SU-DHL-6 (cell line): ENCODE data around the gene CMPK1.

Source experiments
- H2AFZ ChIP-seq: fragments of 200-600 bp; sonication (generic); 2 replicates; pipeline ENCODE4 v1.6.1; 2014; ENCODE audit warnings: low read depth, mild to moderate bottlenecking, moderate library complexity, mixed read lengths, antibody characterized with exemption, low read length; ENCODE audit not compliant: severe bottlenecking
- H3F3A ChIP-seq: fragments of 200-600 bp; shearing (Covaris generic); 2 replicates; pipeline ENCODE4 v1.6.0; 2016; ENCODE audit warnings: antibody characterized with exemption, mild to moderate bottlenecking; ENCODE audit not compliant: insufficient read depth
- H3K27ac ChIP-seq: fragments of 200-600 bp; sonication (generic); 2 replicates; pipeline ENCODE4 v1.5.1; 2016; ENCODE audit warnings: low read depth, mild to moderate bottlenecking, low read length, moderate library complexity, mixed read lengths
- H3K27me3 ChIP-seq: fragments of 200-600 bp; sonication (generic), shearing (Covaris generic); 2 replicates; pipeline ENCODE4 v1.6.0; 2014; ENCODE audit warnings: mild to moderate bottlenecking, low read length
- H3K36me3 ChIP-seq: fragments of 200-600 bp; sonication (generic); 2 replicates; pipeline ENCODE4 v1.6.1; 2014; ENCODE audit warnings: mild to moderate bottlenecking, low read length, mixed read lengths
- H3K4me2 ChIP-seq: fragments of 300-600, 200-600 bp; shearing (Covaris generic), sonication (generic); 2 replicates; pipeline ENCODE4 v1.6.0; 2014; ENCODE audit warnings: low read length, low read depth, mild to moderate bottlenecking; ENCODE audit not compliant: poor library complexity, severe bottlenecking
- H3K4me3 ChIP-seq: fragments of 200-600 bp; sonication (generic); 2 replicates; pipeline ENCODE4 v1.5.1; 2014; ENCODE audit warnings: antibody characterized with exemption, low read length, mild to moderate bottlenecking, mixed read lengths; ENCODE audit not compliant: insufficient read depth, poor library complexity, severe bottlenecking
- H3K79me2 ChIP-seq: fragments of 200-600 bp; sonication (generic); 2 replicates; pipeline ENCODE4 v1.6.1; 2014; ENCODE audit warnings: mild to moderate bottlenecking, low read length, moderate library complexity; ENCODE audit not compliant: insufficient read depth
- H3K9ac ChIP-seq: fragments of 200-600 bp; sonication (generic); 2 replicates; pipeline ENCODE4 v1.7.0; 2014; ENCODE audit warnings: mild to moderate bottlenecking, low read length
- H3K9me2 ChIP-seq: fragments of 200-600 bp; sonication (generic); replicated peaks from 2 replicates; pipeline ENCODE4 v1.6.1; 2014; ENCODE audit warnings: low read length; ENCODE audit not compliant: insufficient read depth
- H3K9me3 ChIP-seq: fragments of 200-600 bp; sonication (generic); 2 replicates; pipeline ENCODE4 v1.6.1; 2014; ENCODE audit warnings: low read length, mixed read lengths; ENCODE audit not compliant: insufficient read depth
- H4K20me1 ChIP-seq: fragments of 200-600 bp; sonication (generic); 2 replicates; pipeline ENCODE4 v1.6.1; 2014; ENCODE audit warnings: low read depth, mild to moderate bottlenecking, antibody characterized with exemption, low read length, moderate library complexity, mixed read lengths
- CTCF ChIP-seq: fragments of 200-600 bp; sonication (generic); IDR thresholded peaks from one replicate; pipeline ENCODE4 v1.5.1; 2017; ENCODE audit warnings: antibody characterized with exemption, mild to moderate bottlenecking, low read length, moderate library complexity; ENCODE audit not compliant: insufficient read depth, poor library complexity, severe bottlenecking
- EZH2phosphoT487 ChIP-seq: fragments of 200-600 bp; sonication (generic), shearing (Covaris generic); conservative IDR thresholded peaks from 2 replicates; pipeline ENCODE4 v1.6.1; 2018; ENCODE audit warnings: mild to moderate bottlenecking, antibody characterized with exemption, low read length, moderate library complexity, mixed read lengths

CMPK1 gene

GRCh38 chr1:47347735-47348134, 14.1 kb downstream of the CMPK1 start:
- H3K4me3 ChIP-seq: no peak overlapping the region

GRCh38 chr1:47348246-47348645, 14.7 kb downstream of the CMPK1 start:
- Histone ChIP-seq H3K9me2 (no peaks in the 10 kb centered on the region), H3K79me2 (peaks cover 84% of the 10 kb centered on the region), H3K4me3 (no peak overlapping the region)

More at GRCh38 chr1:47347735-47348134, 14.1 kb downstream of the CMPK1 start:
- TF ChIP-seq CTCF (no peak), EZH2phosphoT487 (no peak)
- Histone ChIP-seq H3K36me3 (no peaks in the 10 kb centered on the region), H3K27me3 (no peaks in the 10 kb centered on the region), H3K9me2 (no peaks in the 10 kb centered on the region), H4K20me1 (0 out of 2 replicates have a peak, but pooled peaks cover 2% of the 10 kb centered on the region), H3K9me3 (no peaks in the 10 kb centered on the region), H3F3A (no peaks in the 10 kb centered on the region), H3K9ac (no peak overlapping the region), H3K79me2 (peaks cover 79% of the 10 kb centered on the region), H2AFZ (no peak overlapping the region), H3K27ac (no peak overlapping the region), H3K4me2 (no peak overlapping the region)

GRCh38 chr1:47351305-47351704, 17.7 kb downstream of the CMPK1 start:
- Histone ChIP-seq H3K9ac (no peak overlapping the region), H3F3A (no peaks in the 10 kb centered on the region), H2AFZ (no peak overlapping the region), H3K27ac (no peak overlapping the region), H3K36me3 (no peaks in the 10 kb centered on the region), H3K79me2 (peaks cover 80% of the 10 kb centered on the region), H3K4me3 (no peak overlapping the region), H3K9me2 (no peaks in the 10 kb centered on the region), H3K27me3 (no peaks in the 10 kb centered on the region), H4K20me1 (0 out of 2 replicates have a peak, but pooled peaks cover 5% of the 10 kb centered on the region), H3K4me2 (no peak overlapping the region), H3K9me3 (no peaks in the 10 kb centered on the region)
- TF ChIP-seq EZH2phosphoT487 (no peak), CTCF (no peak)

More at GRCh38 chr1:47348246-47348645, 14.7 kb downstream of the CMPK1 start:
- 0 out of 2 replicates have a peak, but pooled peaks cover 4% of the 10 kb centered on the region for H4K20me1 ChIP-seq
- no peaks in the 10 kb centered on the region for H3K9me3 ChIP-seq
- no peaks in the 10 kb centered on the region for H3K36me3 ChIP-seq
- H3K4me2 ChIP-seq: no peak overlapping the region
- TF ChIP-seq CTCF: no peak
- no peak for TF ChIP-seq EZH2phosphoT487
- H2AFZ ChIP-seq: no peak overlapping the region
- no peak overlapping the region for H3K27ac ChIP-seq
- no peaks in the 10 kb centered on the region for H3F3A ChIP-seq
- no peak overlapping the region for H3K9ac ChIP-seq
- H3K27me3 ChIP-seq: no peaks in the 10 kb centered on the region
